Activated CD4-positive, alpha-beta memory T cell treated with anti-CD3 and anti-CD28 coated beads for 36 hours (primary cell): ENCODE data around the gene ARHGEF40. TPM values are rescaled to one million over a fixed set of nuclear protein-coding genes. Genes with fewer than 3 reads are reported as not detected.

Experiments used
- CTCF ChIA-PET: fragments of 350-600 bp; sonication (Branson Sonifier 250); formaldehyde crosslinking; loops from one replicate; lab custom pipeline; 2021; ENCODE audit warnings: antibody characterized with exemption, inconsistent platforms; lab: Charles Lee
- POLR2A ChIA-PET: fragments of 350-600 bp; sonication (Branson Sonifier 250); formaldehyde crosslinking; loops from one replicate; lab custom pipeline; 2021; ENCODE audit warnings: antibody characterized with exemption; lab: Charles Lee
- DNase-seq: peaks from one replicate; pipeline ENCODE4 v3.0.0-alpha.2; 2020
- H3K27ac Mint-ChIP-seq: one replicate; pipeline ENCODE4 v1.8.0; 2021; ENCODE audit warnings: mixed read lengths
- H3K27me3 Mint-ChIP-seq: one replicate; pipeline ENCODE4 v1.8.0; 2021; ENCODE audit warnings: mixed read lengths
- H3K36me3 Mint-ChIP-seq: one replicate; pipeline ENCODE4 v1.8.0; 2021; ENCODE audit warnings: mixed read lengths
- H3K4me1 Mint-ChIP-seq: one replicate; pipeline ENCODE4 v1.8.0; 2021; ENCODE audit warnings: low read depth, mixed read lengths
- H3K4me3 Mint-ChIP-seq: one replicate; pipeline ENCODE4 v1.8.0; 2021; ENCODE audit warnings: mild to moderate bottlenecking, mixed read lengths
- H3K9me3 Mint-ChIP-seq: one replicate; pipeline ENCODE4 v1.8.0; 2021; ENCODE audit warnings: mixed read lengths
- intact Hi-C: fragments of 100-400 bp; cut with micrococcal nuclease; formaldehyde crosslinking; loops from one replicate; pipeline ENCODE4 v1.15.1; 2023
- microRNA-seq: library from miRNA; unstranded; fragments of <30 nt; microRNA quantifications from one replicate; pipeline ENCODE4 v1.2.0, GENCODE V29; 2022; ENCODE audit warnings: borderline number of aligned reads, borderline microRNAs expressed, borderline replicate concordance
- total RNA-seq, 2 experiments: library from RNA; stranded (reverse); gene quantifications; one replicate each; pipeline ENCODE4 v1.2.3, GENCODE V29; 2021

ARHGEF40 gene
- total RNA-seq, 2 experiments from 2014 or later: 0.33 to 0.44 TPM

DNA sequence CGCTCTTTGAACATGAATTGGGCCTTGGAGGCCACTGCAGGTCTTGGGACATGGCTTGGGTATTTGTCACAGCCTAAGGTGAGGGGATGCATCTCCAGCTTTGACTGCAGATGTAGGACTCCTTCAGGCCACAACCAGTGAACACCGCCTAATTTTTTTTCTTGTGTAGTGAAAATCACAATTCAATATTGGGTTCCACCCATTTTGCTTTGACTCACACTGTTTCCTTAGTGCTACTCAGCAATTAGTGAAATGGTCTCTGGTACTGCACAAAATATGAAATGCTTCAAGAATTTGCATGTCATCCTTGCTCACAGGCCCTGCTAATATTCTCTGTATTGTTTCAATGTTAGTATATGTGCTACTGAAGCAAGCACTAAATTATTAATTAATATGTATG is 43.3 kb downstream of the ARHGEF40 start:
- H3K36me3 Mint-ChIP-seq: peaks cover 1% of the 10 kb centered on the region
- H3K27ac Mint-ChIP-seq: no peak overlapping the region
- ChIA-PET POLR2A (no interaction called here), CTCF (interaction anchor here (0.9 to 1.3 kb wide), 3 partner anchors 10 to 99 kb away, joined by 3 to 8 read pairs (median 4); no protein-coding TSS in a partner anchor)
- no peak overlapping the region for H3K4me3 Mint-ChIP-seq
- H3K27me3 Mint-ChIP-seq: peaks cover 3% of the 10 kb centered on the region
- DNase-seq: no peak
- intact Hi-C loops: no loop called here
- H3K9me3 Mint-ChIP-seq: no peaks in the 10 kb centered on the region
- H3K4me1 Mint-ChIP-seq: peaks cover 19% of the 10 kb centered on the region

DNA sequence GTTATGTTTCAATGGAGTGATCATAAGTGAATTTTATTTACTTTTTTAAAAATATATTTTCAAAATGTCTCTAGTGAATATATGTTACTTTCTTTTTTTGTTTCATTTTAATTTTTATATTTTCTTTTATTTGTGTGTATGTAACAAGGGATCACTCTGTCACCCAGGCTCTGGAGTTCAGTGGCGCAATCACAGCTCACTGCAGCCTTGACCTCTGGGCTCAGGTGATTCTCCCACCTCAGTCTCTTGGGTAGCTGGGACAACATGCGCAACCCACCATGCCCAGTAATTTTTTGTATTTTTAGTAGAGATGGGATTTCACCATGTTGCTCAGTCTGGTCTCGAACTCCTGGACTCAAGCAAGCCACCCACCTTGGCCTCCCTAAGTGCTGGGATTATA is 48.8 kb downstream of the ARHGEF40 start:
- no peak for DNase-seq
- no peaks in the 10 kb centered on the region for H3K36me3 Mint-ChIP-seq
- ChIA-PET POLR2A (no interaction called here), CTCF (interaction anchor here (1.0 kb wide), 1 partner anchor 104 kb away, joined by 3 read pairs; no protein-coding TSS in a partner anchor)
- intact Hi-C loops: no loop called here
- H3K27ac Mint-ChIP-seq: no peak overlapping the region
- H3K4me1 Mint-ChIP-seq: no peaks in the 10 kb centered on the region
- no peak overlapping the region for H3K4me3 Mint-ChIP-seq
- peaks cover 9% of the 10 kb centered on the region for H3K27me3 Mint-ChIP-seq
- H3K9me3 Mint-ChIP-seq: no peaks in the 10 kb centered on the region

DNA sequence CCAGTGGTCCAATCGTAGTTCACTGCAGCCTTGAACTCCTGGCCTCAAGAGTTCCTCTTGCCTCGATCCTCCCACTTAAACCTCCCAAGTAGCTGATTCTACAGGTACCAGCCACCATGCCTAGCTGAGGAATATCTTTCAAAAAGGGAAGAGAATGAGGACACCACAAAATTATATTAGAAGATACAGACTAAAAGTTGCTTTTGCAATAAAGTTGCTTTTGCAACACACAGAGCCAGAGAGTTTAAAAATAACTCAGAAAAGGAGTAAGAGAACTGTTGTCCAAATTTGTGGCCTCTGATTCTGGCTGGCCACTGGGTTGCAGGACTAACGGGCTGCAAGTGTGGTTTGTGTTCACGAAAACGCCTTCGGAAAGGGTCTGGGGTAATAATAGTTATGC is 50.6 kb downstream of the ARHGEF40 start:
- peaks cover 5% of the 10 kb centered on the region for H3K9me3 Mint-ChIP-seq
- ChIA-PET POLR2A (no interaction called here), CTCF (interaction anchor here (1.2 kb wide), 1 partner anchor 15 kb away, joined by 3 read pairs; no protein-coding TSS in a partner anchor)
- peaks cover 2% of the 10 kb centered on the region for H3K36me3 Mint-ChIP-seq
- no peak for DNase-seq
- H3K4me3 Mint-ChIP-seq: no peak overlapping the region
- no peaks in the 10 kb centered on the region for H3K4me1 Mint-ChIP-seq
- intact Hi-C loops: no loop called here
- no peak overlapping the region for H3K27ac Mint-ChIP-seq
- peaks cover 12% of the 10 kb centered on the region for H3K27me3 Mint-ChIP-seq

DNA sequence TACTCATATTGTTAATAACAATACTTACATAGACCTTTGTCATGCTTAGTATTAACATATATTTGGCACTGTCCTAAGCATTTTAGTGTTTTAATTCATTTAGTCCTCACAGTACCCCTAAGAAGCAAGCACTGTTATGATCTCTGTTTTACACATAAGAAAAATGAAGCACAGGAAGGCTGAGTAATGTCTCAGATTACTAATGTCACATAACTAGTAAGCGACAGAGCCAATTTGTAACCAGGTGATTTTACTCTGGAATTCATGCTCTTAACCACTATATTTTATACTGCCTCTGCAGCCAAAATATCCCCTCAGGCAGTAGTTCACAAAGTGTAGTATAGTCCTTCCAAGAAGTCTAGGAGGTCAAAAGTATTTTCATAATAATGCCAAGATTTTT is 51.0 kb downstream of the ARHGEF40 start:
- Mint-ChIP-seq H3K4me1 (no peaks in the 10 kb centered on the region), H3K36me3 (peaks cover 2% of the 10 kb centered on the region), H3K9me3 (peaks cover 5% of the 10 kb centered on the region), H3K27me3 (peaks cover 13% of the 10 kb centered on the region), H3K4me3 (no peak overlapping the region), H3K27ac (no peak overlapping the region)
- ChIA-PET CTCF (interaction anchor here (1.2 kb wide), 1 partner anchor 14 kb away, joined by 3 read pairs; no protein-coding TSS in a partner anchor), POLR2A (no interaction called here)
- no peak for DNase-seq
- intact Hi-C loops: no loop called here

DNA sequence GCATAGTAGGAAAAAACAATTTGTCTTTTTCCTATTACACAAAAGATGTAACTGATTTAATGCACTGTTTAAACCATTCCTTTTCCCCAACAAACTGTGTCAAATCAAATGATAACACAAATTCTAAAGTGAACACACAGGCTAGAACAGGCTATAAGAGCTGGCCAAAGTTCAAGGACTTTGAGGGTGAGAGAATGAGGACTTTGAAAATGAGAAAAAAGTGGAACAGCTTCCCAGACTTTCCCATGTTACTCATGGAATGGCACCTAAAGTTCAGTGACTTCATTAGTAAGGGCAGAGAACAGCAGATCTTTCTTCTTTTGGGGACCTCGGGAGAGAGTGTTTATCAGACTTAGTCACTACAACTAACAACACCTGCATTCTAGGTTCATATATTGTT is 53.3 kb downstream of the ARHGEF40 start:
- Mint-ChIP-seq H3K27me3 (peaks cover 12% of the 10 kb centered on the region), H3K9me3 (peaks cover 5% of the 10 kb centered on the region), H3K27ac (no peak overlapping the region), H3K4me1 (no peaks in the 10 kb centered on the region), H3K36me3 (peaks cover 2% of the 10 kb centered on the region), H3K4me3 (no peak overlapping the region)
- DNase-seq: no peak
- intact Hi-C loops: no loop called here
- ChIA-PET POLR2A (no interaction called here), CTCF (interaction anchor here (0.8 to 3.9 kb wide), 3 partner anchors 13 to 109 kb away, joined by 3 to 20 read pairs (median 13); no protein-coding TSS in a partner anchor)

DNA sequence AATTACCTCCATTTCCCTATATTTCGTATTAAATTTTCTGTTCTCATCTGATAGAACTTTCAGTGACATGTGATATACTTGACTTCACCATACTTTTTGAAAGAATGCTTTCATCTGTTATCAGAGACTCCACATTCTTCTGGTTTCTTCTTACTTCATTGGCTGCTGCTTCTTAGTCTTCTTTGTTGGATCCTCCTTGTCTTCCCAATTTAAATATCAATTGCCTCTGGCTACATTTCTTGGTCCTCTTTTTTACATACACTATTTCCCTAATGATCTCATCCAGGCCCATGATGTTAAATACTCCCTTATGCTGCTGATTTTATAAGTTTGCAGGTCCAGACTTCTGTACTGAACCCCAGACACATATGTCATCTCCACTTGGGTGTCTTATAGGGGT is 63.8 kb downstream of the ARHGEF40 start:
- Mint-ChIP-seq H3K4me1 (no peaks in the 10 kb centered on the region), H3K27me3 (no peaks in the 10 kb centered on the region), H3K36me3 (no peaks in the 10 kb centered on the region), H3K9me3 (no peaks in the 10 kb centered on the region), H3K4me3 (no peak overlapping the region), H3K27ac (no peak overlapping the region)
- intact Hi-C loops: no loop called here
- POLR2A ChIA-PET: no interaction called here
- no peak for DNase-seq
- CTCF ChIA-PET: no interaction called here

DNA sequence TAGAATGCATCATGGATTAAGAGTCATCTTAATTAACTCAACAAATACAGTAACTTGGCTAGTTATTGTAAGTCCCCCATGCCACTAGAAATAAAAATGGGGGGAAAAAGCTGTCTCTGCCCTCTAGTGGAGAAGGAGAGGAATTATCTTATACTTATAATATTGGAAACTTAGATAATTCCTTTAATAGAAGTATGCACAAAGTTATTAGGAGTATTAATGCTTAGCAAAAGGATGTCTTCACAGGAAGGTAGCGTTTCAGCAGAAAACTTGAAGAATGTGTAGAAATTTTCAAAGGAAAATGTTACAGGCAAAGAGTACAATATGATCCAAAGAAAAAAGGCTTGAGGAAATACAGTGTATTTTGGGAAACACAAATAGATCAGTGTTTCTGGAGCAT is 65.9 kb downstream of the ARHGEF40 start:
- Mint-ChIP-seq H3K36me3 (no peaks in the 10 kb centered on the region), H3K27me3 (no peaks in the 10 kb centered on the region), H3K27ac (no peak overlapping the region), H3K4me1 (no peaks in the 10 kb centered on the region), H3K4me3 (no peak overlapping the region), H3K9me3 (no peaks in the 10 kb centered on the region)
- POLR2A ChIA-PET: no interaction called here
- CTCF ChIA-PET: interaction anchor here (0.7 to 3.3 kb wide), 10 partner anchors 8 to 121 kb away, joined by 3 to 20 read pairs (median 4); no protein-coding TSS in a partner anchor
- intact Hi-C loops: loop anchor here (1.0 kb wide), 1 partner anchor 122 kb away; no protein-coding TSS in a partner anchor
- no peak for DNase-seq

Small RNAs within 50 kb of the gene (microRNA-seq; reads per million reads assigned to microRNA genes)
- gene MIR6717: not detected

Other genes starting within 250 kb of the ARHGEF40 start
- not detected for gene RNASE3, start 178.9 kb upstream of the ARHGEF40 start, total RNA-seq
- gene RNASE2, start 114.8 kb upstream of the ARHGEF40 start, total RNA-seq: not detected
- 10 to 100 TPM; 74.9 to 78.9 TPM for gene METTL17, start 80.3 kb upstream of the ARHGEF40 start, total RNA-seq
- gene SLC39A2, start 71.0 kb upstream of the ARHGEF40 start, total RNA-seq: under 1 TPM in 1 of 2 experiments, not detected in 1; 0.17 TPM
- gene NDRG2, start 45.2 kb upstream of the ARHGEF40 start, total RNA-seq: 1 to 10 TPM; 7.7 to 9.6 TPM
- not detected for gene TPPP2, start 40.1 kb upstream of the ARHGEF40 start, total RNA-seq
- not detected for gene RNASE13, start 35.5 kb upstream of the ARHGEF40 start, total RNA-seq
- not detected for gene RNASE7, start 27.9 kb upstream of the ARHGEF40 start, total RNA-seq
- not detected for gene RNASE8, start 12.5 kb upstream of the ARHGEF40 start, total RNA-seq
- gene ZNF219, start 28.4 kb downstream of the ARHGEF40 start, total RNA-seq: 10 to 100 TPM in 1 of 2 experiments, 1 to 10 TPM in 1; 9.9 to 10.7 TPM
- not detected for gene TMEM253, start 30.8 kb downstream of the ARHGEF40 start, total RNA-seq
- not detected for gene OR5AU1, start 85.8 kb downstream of the ARHGEF40 start, total RNA-seq
- 1,000 to 10,000 TPM; 1,063 to 1,070 TPM for gene HNRNPC, start 199.1 kb downstream of the ARHGEF40 start, total RNA-seq
- gene RPGRIP1, start 209.8 kb downstream of the ARHGEF40 start, total RNA-seq: under 1 TPM in 1 of 2 experiments, not detected in 1; 0.07 TPM